ENCODE results near the gene CACNB2. TPM values are rescaled to one million over a fixed set of nuclear protein-coding genes. Genes with fewer than 3 reads are reported as not detected.

CACNB2 gene
- total RNA-seq, 1 experiment from 2014 or later, result 3.2 TPM

GRCh38 chr10:18254692-18255091 is 114.5 kb downstream of the CACNB2 start:
- H3K9me3 Mint-ChIP-seq, result no peaks in the 10 kb centered on the region
- no peak for TF ChIP-seq ESRRA (CRISPR knock-in tag; IDR thresholded peaks at IDR 0.05; ENCODE audit: borderline replicate concordance)
- no peak for TF ChIP-seq ZBTB21 (CRISPR knock-in tag; IDR thresholded peaks at IDR 0.05; ENCODE audit: borderline replicate concordance)
- TF ChIP-seq HMGA2 (CRISPR knock-in tag; IDR thresholded peaks at IDR 0.05), result no peak
- TF ChIP-seq CDX4 (CRISPR knock-in tag; IDR thresholded peaks at IDR 0.05; ENCODE audit: borderline replicate concordance), result no peak
- TF ChIP-seq CTCF (IDR thresholded peaks at IDR 0.05), result no peak
- no peak for TF ChIP-seq SP1 (CRISPR knock-in tag; conservative IDR thresholded peaks at IDR 0.05)
- no peak for DNase-seq (ENCODE audit: low spot score)
- POLR2A ChIA-PET, result no interaction called here
- no peak overlapping the region for H3K27ac Mint-ChIP-seq
- no peaks in the 10 kb centered on the region for H3K36me3 Mint-ChIP-seq
- no peaks in the 10 kb centered on the region for H3K27me3 Mint-ChIP-seq (ENCODE audit: low read depth)
- H3K4me3 Mint-ChIP-seq, result no peak overlapping the region
- ATAC-seq, result no peak
- no peaks in the 10 kb centered on the region for H3K4me1 Mint-ChIP-seq
- CTCF ChIA-PET, result no interaction called here

GRCh38 chr10:18260310-18260922 is 120.2 kb downstream of the CACNB2 start:
- ChIA-PET CTCF (no interaction called here), POLR2A (interaction anchor here (0.6 kb wide), 1 partner anchor 21 kb away, joined by 8 read pairs; no protein-coding TSS in a partner anchor)
- no peak for DNase-seq (ENCODE audit: low spot score)
- Mint-ChIP-seq H3K27ac (peak overlapping the region; percentile 51), H3K4me3 (0 out of 2 replicates have a peak overlapping the region, but pooled peaks have one; percentile 10), H3K9me3 (peaks cover 8% of the 10 kb centered on the region), H3K27me3 (ENCODE audit: low read depth) (no peaks in the 10 kb centered on the region), H3K36me3 (no peaks in the 10 kb centered on the region; the same call in 1 of the 2 replicates), H3K4me1 (peaks cover 22% of the 10 kb centered on the region)
- peak; percentile 78 for ATAC-seq
- TF ChIP-seq ATF2 (CRISPR knock-in tag; IDR thresholded peaks at IDR 0.05; ENCODE audit: borderline replicate concordance, low read depth) (no peak), ELF4 (CRISPR knock-in tag; IDR thresholded peaks at IDR 0.05; ENCODE audit: low read depth) (no peak), MLX (CRISPR knock-in tag; IDR thresholded peaks at IDR 0.05) (no peak)

- ChIA-PET POLR2A (no interaction called here), CTCF (no interaction called here)
- Mint-ChIP-seq H3K27ac (peak overlapping the region; percentile 51), H3K27me3 (ENCODE audit: low read depth) (no peaks in the 10 kb centered on the region), H3K4me1 (peaks cover 22% of the 10 kb centered on the region), H3K9me3 (peaks cover 12% of the 10 kb centered on the region), H3K4me3 (0 out of 2 replicates have a peak overlapping the region, but pooled peaks have one; percentile 10), H3K36me3 (no peaks in the 10 kb centered on the region; the same call in 1 of the 2 replicates)
- peak; percentile 74 for ATAC-seq
- DNase-seq (ENCODE audit: low spot score), result no peak
- TF ChIP-seq MLX (CRISPR knock-in tag; IDR thresholded peaks at IDR 0.05) (no peak), FOXP1 (CRISPR knock-in tag; IDR thresholded peaks at IDR 0.05; ENCODE audit: borderline replicate concordance) (no peak), JAZF1 (CRISPR knock-in tag; IDR thresholded peaks at IDR 0.05) (no peak), ZNF232 (CRISPR knock-in tag; IDR thresholded peaks at IDR 0.05) (no peak), CTCF (IDR thresholded peaks at IDR 0.05) (no peak), FOXP4 (CRISPR knock-in tag; IDR thresholded peaks at IDR 0.05) (no peak), SMAD3 (CRISPR knock-in tag; IDR thresholded peaks at IDR 0.05; ENCODE audit: borderline replicate concordance) (no peak), STAT6 (CRISPR knock-in tag; conservative IDR thresholded peaks at IDR 0.05; ENCODE audit: low read depth) (no peak), ZNF121 (CRISPR knock-in tag; IDR thresholded peaks at IDR 0.05) (no peak)
Observed at GRCh38 chr10:18261063-18261610, 120.9 kb downstream of the CACNB2 start.
